ENCODE results near the gene GPNMB. TPM values are rescaled to one million over a fixed set of nuclear protein-coding genes. Genes with fewer than 3 reads are reported as not detected.

GPNMB gene
- 0.27 and 0.47 TPM in 2 replicates for total RNA-seq

DNA sequence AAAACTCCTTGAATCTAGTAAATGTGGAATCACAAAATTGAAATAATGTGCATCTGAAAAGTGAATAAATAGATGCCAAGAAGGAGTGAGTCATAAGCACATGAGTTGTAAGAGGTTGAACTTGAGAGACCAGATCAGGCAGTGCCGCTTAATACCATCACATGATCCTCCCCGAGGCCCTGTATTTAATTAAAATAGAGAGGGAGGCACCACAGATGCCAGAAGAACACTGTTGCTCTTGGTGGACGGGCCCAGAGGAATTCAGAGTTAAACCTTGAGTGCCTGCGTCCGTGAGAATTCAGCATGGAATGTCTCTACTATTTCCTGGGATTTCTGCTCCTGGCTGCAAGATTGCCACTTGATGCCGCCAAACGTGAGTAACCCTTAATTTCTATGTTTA, at the start of gene GPNMB:
Gene GPNMB (plus strand): TSS at position 221 of the 400 bp plus-strand sequence. CDS start 83 bp downstream, at position 304.

DNA sequence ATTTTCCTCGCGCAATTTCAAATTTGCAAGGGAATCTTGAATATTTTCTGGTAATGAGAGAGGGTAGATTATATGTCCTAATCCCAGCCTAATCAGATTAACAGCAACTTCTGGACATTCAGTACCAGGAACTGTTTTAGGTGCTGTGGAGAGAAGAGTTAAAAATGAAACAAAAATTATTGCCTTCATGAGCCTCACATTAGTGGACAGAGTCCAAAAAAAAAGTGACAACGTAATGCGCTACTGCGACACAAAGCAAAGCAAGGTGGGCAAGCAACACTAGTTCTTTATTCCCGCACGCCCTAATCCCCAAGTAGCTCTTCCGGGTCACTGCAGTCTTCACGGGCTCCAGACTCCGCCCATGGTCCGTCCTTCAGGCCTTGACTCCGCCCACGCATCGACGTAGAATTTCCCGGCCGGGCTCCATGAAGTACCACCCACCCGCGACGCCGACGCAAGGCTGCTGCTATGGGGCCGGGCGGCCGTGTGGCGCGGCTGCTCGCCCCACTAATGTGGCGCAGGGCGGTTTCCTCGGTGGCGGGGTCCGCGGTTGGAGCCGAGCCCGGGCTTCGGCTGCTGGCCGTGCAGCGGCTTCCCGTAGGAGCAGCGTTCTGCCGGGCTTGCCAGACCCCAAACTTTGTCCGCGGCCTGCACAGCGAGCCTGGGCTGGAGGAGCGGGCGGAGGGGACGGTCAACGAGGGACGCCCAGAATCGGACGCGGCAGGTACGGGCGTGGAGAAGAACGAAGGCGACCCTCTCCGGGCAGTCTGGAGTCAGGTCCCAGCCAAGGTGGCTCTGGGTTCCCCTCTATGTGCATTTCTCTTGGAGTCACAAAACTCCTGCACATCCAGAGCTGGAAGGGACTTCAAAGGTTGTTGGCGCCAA, 52.6 kb downstream of the GPNMB start, which contains the start of gene MALSU1:
Gene MALSU1 (plus strand): TSS at position 455 of the 885 bp plus-strand sequence. CDS start 14 bp downstream, at position 469.

Other genes starting within 250 kb of the GPNMB start
- gene HYCC1, start 232.6 kb upstream of the GPNMB start, total RNA-seq: 45.7 and 77.7 TPM in 2 replicates
- gene KLHL7, start 141.0 kb upstream of the GPNMB start, total RNA-seq: 24.8 and 27.9 TPM in 2 replicates
- gene NUP42, start 64.7 kb upstream of the GPNMB start, total RNA-seq: 27.1 and 41.1 TPM in 2 replicates
- 58.5 and 92.1 TPM in 2 replicates for gene MALSU1, start 52.6 kb downstream of the GPNMB start, total RNA-seq
- gene IGF2BP3, start 223.7 kb downstream of the GPNMB start, total RNA-seq: 58.2 and 110 TPM in 2 replicates

Measured in endothelial cell of coronary artery (primary cell).